Heart right ventricle (tissue), 16 donors: ENCODE results near the gene ACTN4. TPM values are rescaled to one million over a fixed set of nuclear protein-coding genes. Genes with fewer than 3 reads are reported as not detected.

Experiments used
- ATAC-seq, 8 donors: fragments of 200-7000 bp; cut with Tn5 transposase; one replicate each; pipeline ENCODE4 v1.9.1; 2020; ENCODE audit warnings: mild to moderate bottlenecking in 8 of 8, moderate library complexity in 8 of 8, moderate number of reproducible peaks in 1 of 8
- DNase-seq, 2 donors: peaks; one replicate each; pipeline ENCODE4 v3.0.0-alpha.2; 2020
- H3K27ac ChIP-seq, 10 donors: fragments of 200-600 bp; sonication (generic) in 2 of 10; one replicate each; pipeline versions ENCODE4 v1.5.0 to v1.8.0; 2020 to 2022; ENCODE audit warnings: mild to moderate bottlenecking in 3 of 10
- H3K27me3 ChIP-seq, 7 donors: fragments of 200-600 bp; one replicate each; pipeline ENCODE4 v1.8.0; 2021 to 2022; ENCODE audit warnings: mild to moderate bottlenecking in 2 of 7
- H3K36me3 ChIP-seq, 9 donors: fragments of 200-600 bp; sonication (generic) in 1 of 9; one replicate each; pipeline versions ENCODE4 v1.5.0 to v1.8.0; 2020 to 2022; ENCODE audit warnings: mild to moderate bottlenecking in 2 of 9
- H3K4me1 ChIP-seq, 9 donors: fragments of 200-600 bp; sonication (generic) in 1 of 9; one replicate each; pipeline versions ENCODE4 v1.5.0 to v1.8.0; 2020 to 2022; ENCODE audit warnings: mild to moderate bottlenecking in 4 of 9
- H3K4me3 ChIP-seq, 10 donors: fragments of 200-600 bp; sonication (generic) in 2 of 10; one replicate each; pipeline versions ENCODE4 v1.5.0 to v1.8.0; 2020 to 2022; ENCODE audit warnings: mild to moderate bottlenecking in 7 of 10, moderate library complexity in 2 of 10
- H3K9me3 ChIP-seq, 11 donors: fragments of 200-600 bp in 10 of 11; sonication (generic) in 2 of 11; one replicate each; pipeline versions ENCODE4 v1.5.0 to v1.8.0; 2013 to 2022; ENCODE audit warnings: mild to moderate bottlenecking in 2 of 11, control low read depth in 1 of 11, moderate library complexity in 1 of 11
- WGBS, 2 donors: extraction: QIAGEN DNeasy Blood & Tissue Kit; methylation state at CpG; one replicate each; pipeline ENCODE4 v1.1.7; 2013; ENCODE audit warnings: inconsistent platforms in 1 of 2; 5-methylcytosine and 5-hydroxymethylcytosine counted together
- intact Hi-C, 10 donors: fragments of 100-400 bp; cut with DNase I; formaldehyde crosslinking; loops; one replicate each; pipeline versions ENCODE4 v1.11.1 to v1.14.2; 2022
- polyA plus RNA-seq, 2 donors: library from polyadenylated mRNA; stranded (reverse); fragments of 200-250 nt; gene quantifications; one replicate each; pipeline ENCODE4 v1.2.3, GENCODE V29; 2013
- total RNA-seq, 10 donors: library from RNA; stranded (reverse); fragmentation: NEBNext Ultra II Directional in 3 of 10; extraction: Animal tissue kit (Norgen Biotek cat#: 25700) in 3 of 10; gene quantifications; one replicate each; pipeline versions ENCODE4 v1.2.1 to v1.2.4, GENCODE V29; 2021 to 2023
- TF ChIP-seq, protein P1 (sequence below), 9 donors: fragments of 200-600 bp; sonication (generic) in 2 of 9; IDR thresholded peaks; one replicate each; pipeline versions ENCODE4 v1.5.0 to v1.8.0; 2021 to 2022; ENCODE audit warnings: antibody characterized with exemption in 9 of 9, mild to moderate bottlenecking in 5 of 9, moderate library complexity in 1 of 9
- donor health status: Arrhythmogenic right ventricular cardiomyopathy.
- donor health status: ischemic (EF 13 %, LVEDD 7.1; RV severe dilation, severe dysfunction).
- donor health status: healthy with polysubstance abuse.
- donor health status: DM: no; HTN: yes; CAD: no.
- donor health status: DM: no; HTN: no; CAD: no.
- donor health status: ischemic (EF 25% LVEDD 6.9; RV normal size, moderate dysfunction).
- donor health status: ischemic (EF 25% LVEDD 5.7; RV mildly dilated, moderate dysfunction).
- donor health status: healthy.
- donor health status: DM: yes; HTN: yes; CAD: no.
- donor health status: Ischemic cardiomyopathy.
- donor health status: ischemic (EF 35%, LVEDD 5.7; RV mildly dilated, moderate dysfunction).
- donor health status: nonischemic (EF 11% LVEDD 7.7; RV severe dilation, severe dysfunction).
- donor health status: DM: yes; HTN: yes; CAD: no.
- donor health status: PGD.
- donor health status: ischemic (EF 29% LVEDD 5.4; RV normal size, mild dysfunction).
- donor health status: nonischemic (EF 23%, LVEDD 6.1; RV moderate dilation, normal function).

The ACTN4 gene
- total and polyA plus RNA-seq, 12 donors, result 92.4 to 291 (median 149) TPM

DNA sequence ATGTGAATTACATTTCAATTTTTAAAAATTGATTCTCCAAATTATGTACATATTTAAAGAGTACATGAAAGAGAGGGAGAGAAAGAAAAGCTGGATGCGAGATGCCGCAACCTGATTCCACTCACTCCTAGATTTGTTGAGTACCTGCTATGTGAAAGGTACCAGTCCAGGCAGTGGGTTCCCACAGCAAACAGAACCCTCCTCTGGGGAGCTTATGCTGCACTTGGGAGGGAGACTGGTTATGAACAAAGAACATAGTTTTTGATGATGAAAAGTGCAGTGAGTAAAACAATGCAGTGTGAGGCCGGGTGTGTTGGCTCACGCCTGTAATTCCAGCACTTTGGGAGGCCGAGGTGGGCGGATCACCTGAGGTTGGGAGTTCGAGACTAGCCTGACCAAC is 43.4 kb downstream of the ACTN4 start:
- peaks cover 51 to 99% (median 91%) of the 10 kb centered on the region in 9 donors for H3K4me1 ChIP-seq
- TF ChIP-seq, protein P1, sequence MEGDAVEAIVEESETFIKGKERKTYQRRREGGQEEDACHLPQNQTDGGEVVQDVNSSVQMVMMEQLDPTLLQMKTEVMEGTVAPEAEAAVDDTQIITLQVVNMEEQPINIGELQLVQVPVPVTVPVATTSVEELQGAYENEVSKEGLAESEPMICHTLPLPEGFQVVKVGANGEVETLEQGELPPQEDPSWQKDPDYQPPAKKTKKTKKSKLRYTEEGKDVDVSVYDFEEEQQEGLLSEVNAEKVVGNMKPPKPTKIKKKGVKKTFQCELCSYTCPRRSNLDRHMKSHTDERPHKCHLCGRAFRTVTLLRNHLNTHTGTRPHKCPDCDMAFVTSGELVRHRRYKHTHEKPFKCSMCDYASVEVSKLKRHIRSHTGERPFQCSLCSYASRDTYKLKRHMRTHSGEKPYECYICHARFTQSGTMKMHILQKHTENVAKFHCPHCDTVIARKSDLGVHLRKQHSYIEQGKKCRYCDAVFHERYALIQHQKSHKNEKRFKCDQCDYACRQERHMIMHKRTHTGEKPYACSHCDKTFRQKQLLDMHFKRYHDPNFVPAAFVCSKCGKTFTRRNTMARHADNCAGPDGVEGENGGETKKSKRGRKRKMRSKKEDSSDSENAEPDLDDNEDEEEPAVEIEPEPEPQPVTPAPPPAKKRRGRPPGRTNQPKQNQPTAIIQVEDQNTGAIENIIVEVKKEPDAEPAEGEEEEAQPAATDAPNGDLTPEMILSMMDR (IDR thresholded peaks at IDR 0.05), result no peak
- ATAC-seq (no peak), DNase-seq (no peak)
- 87 to 89% methylated on average over 7 of the region's 7 CpGs for WGBS, 2 donors
- intact Hi-C loops, result loop anchor here in 2 of 10 donors (5.0 kb wide), 1 partner anchor 39 kb away; no protein-coding TSS in a partner anchor
- H3K9me3 ChIP-seq, result no peaks in the 10 kb centered on the region
- peaks cover 0 to 36% (median 4%) of the 10 kb centered on the region in 9 donors for H3K36me3 ChIP-seq
- H3K27ac ChIP-seq, result peak overlapping the region; percentile 19 to 95 (median 90)
- H3K27me3 ChIP-seq, result no peaks in the 10 kb centered on the region
- H3K4me3 ChIP-seq, result no peak overlapping the region

DNA sequence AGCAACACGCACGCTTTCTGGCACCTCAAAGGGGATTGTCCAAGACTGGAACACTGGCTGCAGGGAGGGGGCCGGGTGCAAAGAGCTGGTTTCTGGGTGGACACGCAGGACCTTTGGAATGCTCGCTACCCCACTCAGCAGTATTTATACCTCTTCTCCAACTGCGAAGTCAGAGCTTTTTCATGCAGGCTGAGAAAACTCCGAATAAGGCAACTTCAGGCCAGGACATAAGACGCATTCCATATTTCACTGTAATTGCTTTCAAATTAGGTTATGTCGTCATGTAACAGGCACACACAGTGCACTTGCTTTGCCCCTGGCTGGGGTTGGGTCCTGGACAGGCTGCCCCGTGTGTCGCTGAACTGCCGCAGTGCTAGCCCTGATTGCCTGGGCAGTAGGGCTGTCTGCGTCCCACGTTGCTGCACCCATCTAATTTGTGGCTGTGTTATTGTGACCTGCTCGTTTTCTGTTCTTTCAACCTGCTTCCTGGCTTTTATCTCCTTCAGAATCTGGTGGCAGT is 44.5 kb downstream of the ACTN4 start:
- peak; percentile 48 to 84 (median 64) for ATAC-seq
- Histone ChIP-seq H3K9me3 (no peaks in the 10 kb centered on the region), H3K27me3 (no peaks in the 10 kb centered on the region), H3K4me1 (peaks cover 49 to 99% (median 91%) of the 10 kb centered on the region in 9 donors), H3K27ac (peak overlapping the region; percentile 58 to 95 (median 90)), H3K4me3 (no peak overlapping the region), H3K36me3 (peaks cover 0 to 42% (median 4%) of the 10 kb centered on the region in 9 donors)
- TF ChIP-seq, protein P1 (IDR thresholded peaks at IDR 0.05), result no peak
- WGBS, 2 donors, result 37 to 44% methylated on average over 15 of the region's 15 CpGs
- no peak for DNase-seq
- intact Hi-C loops, result loop anchor here in 2 of 10 donors (5.0 kb wide), 1 partner anchor 40 kb away; no protein-coding TSS in a partner anchor

DNA sequence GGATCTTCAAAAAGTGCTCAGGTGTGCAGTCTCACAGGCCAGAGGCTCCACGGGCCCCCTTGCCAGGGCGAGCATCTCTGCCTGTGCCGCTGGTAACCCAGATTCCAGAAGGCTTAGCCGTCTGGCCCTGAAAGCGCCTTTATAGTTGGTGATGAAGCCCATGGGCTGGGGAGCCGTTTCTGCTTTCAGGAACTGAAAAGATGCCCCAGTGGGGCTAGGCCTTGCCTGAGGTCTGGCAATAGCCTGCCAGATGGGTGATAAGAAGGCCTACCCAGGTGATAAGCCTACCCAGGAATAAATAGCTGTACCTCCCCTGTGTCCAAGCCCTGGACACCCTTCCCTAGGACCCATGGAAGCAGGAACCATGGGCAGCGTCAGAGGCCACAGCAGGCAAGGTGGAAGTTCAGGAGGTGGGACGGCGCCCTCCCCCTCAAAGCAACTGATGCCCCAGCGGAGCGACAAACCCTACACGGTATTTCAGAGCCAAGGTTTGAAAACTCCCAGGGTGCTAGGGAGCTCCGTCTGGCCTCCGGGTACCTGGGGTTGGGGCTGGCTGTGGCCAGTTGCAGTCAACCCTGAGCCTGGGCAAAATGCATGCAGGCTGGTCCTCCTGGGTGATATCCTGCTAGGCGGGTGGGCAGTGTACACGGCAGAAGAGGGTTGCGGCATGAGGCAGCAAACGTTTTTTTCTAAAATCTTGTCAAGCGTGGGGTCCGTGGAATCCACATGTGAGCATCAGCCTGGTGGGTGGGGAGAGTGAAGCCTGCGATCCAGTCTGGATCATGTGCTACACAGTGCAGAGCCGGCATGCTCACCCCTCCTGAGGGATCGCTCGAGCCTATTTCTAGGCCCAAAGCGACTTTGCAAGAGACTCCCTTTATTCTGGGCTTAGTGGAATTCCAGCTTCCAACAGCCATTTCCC is 45.3 kb downstream of the ACTN4 start:
- Histone ChIP-seq H3K9me3 (no peaks in the 10 kb centered on the region), H3K4me3 (peak overlapping the region in 1 of 10 donors; percentile 12), H3K36me3 (peaks cover 0 to 49% (median 4%) of the 10 kb centered on the region in 9 donors), H3K27me3 (no peaks in the 10 kb centered on the region), H3K4me1 (peaks cover 55 to 99% (median 93%) of the 10 kb centered on the region in 9 donors), H3K27ac (peak overlapping the region; percentile 58 to 95 (median 90))
- 46 to 47% methylated on average over 25 of the region's 25 CpGs for WGBS, 2 donors
- TF ChIP-seq, protein P1 (IDR thresholded peaks at IDR 0.05), result no peak
- intact Hi-C loops, result loop anchor here in 2 of 10 donors (5.0 kb wide), 1 partner anchor 40 kb away; no protein-coding TSS in a partner anchor
- DNase-seq (no peak), ATAC-seq (peak; percentile 15 to 55 (median 41))
